ENCODE results near the gene KCNJ15.

KCNJ15 gene

DNA sequence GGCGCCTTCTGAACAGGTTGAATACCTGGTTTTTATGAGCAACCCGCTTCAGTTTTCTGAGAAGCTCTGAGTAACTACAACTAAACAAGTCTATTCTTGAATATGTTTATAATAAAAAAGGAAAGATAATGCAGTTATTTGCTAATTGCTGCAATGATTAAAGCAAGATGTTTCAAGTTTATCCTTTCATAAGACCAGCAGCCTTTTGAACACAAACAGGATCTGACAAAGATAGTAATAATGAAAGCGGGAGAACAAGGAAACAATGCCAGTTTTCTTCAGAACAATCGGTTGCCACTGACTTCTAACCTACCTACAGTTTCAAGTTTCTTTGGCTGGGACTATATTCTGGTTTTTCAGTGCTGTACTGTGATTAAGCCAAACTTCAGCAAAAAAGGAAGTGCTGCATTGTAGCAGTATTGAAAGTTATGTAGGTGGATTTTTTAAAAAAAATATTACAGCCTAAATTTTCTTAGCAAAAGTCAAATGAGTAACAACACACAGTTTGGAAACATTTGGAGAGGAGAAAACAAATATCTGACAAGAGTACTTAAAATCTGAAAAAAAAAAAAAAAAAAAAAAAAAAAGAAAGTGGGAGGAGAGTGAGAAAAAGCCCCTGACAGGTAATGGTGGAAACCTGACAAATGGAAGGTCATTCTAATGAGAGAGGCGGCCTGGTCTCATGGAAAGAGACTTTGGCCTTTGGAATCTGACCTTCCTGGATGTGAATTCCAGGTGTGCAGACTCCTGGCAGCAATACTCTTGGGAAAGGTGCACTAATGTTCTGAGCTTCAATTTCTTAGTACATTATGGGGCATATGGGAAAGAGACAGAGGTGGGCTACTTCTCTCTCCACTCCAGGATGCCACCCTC, 11.4 kb downstream of the KCNJ15 start:
- in situ Hi-C loops (cut with MboI; ENCODE audit: low sequenced_read_pairs): no loop called here

DNA sequence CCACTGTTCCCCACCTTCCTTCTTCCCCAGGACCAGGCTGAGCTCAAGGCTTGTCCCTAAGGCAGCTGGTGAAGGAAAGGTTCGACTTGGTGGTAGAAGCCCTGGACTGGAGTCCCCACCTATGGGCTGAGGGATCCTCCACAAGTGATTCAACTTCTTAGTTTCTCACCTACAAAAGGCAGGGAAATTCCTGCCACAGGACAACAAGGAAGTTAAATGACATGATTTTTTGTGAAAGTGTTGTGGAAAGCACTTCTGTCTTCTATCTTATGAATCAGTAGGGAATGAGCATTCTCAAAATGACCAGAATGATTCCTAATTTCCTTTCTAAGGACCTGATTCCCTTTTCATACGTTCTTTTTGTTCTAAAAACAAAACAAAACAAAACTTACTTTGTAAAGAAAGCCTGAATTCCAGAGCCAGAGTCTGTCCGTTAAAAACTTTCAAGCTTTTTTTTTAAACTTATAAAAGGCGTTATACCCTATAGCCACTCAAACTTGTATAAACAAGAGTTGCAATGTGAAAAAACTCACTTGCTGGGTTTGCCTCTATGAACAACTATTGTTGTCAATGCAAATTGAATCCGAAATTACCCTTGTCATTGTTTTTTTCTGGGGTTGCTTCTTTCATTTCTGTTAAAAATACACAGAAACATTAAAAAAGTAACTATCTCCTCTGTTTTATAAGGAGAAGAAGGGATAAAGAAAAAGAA, 12.2 kb downstream of the KCNJ15 start:
- in situ Hi-C loops (cut with MboI; ENCODE audit: low sequenced_read_pairs): no loop called here

DNA sequence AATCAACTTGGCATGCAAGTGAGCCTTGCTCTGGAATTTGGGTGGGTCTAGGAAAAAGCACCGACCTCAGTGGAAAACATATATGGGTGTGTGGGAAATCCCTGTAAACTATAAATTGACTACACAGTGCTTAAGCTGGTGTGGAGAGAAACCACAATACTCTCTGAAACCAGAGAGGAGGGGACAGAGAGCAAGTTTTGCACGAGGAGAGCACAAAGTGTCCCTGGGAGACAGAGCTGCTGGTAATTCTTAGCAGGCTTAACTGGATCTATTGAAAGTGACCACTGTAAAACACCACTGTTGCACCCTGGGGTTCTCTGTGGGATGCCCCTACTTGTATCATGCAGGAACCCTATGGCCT, 12.8 kb downstream of the KCNJ15 start:
- in situ Hi-C loops (cut with MboI; ENCODE audit: low sequenced_read_pairs): no loop called here

DNA sequence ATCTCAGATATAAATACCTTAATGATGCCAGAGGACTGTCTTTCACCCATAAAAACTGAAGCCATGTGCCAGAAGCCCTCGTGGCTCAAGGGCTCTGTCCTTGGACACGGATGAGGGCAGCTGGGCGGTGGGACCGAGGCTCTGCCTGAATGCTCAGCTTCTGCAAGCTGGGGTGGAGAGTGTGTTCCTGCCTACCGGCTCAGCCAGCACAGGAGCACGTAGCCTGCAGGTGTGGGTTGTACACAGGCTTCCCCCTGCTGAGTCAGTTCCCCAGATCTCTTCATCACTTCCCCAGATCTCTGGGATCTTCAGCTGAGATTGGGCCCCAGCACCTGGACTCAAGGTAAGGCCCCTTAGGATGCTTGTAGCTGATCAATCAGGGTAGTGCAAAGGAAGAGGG, 15.4 kb downstream of the KCNJ15 start:
- in situ Hi-C loops (cut with MboI; ENCODE audit: low sequenced_read_pairs): no loop called here

DNA sequence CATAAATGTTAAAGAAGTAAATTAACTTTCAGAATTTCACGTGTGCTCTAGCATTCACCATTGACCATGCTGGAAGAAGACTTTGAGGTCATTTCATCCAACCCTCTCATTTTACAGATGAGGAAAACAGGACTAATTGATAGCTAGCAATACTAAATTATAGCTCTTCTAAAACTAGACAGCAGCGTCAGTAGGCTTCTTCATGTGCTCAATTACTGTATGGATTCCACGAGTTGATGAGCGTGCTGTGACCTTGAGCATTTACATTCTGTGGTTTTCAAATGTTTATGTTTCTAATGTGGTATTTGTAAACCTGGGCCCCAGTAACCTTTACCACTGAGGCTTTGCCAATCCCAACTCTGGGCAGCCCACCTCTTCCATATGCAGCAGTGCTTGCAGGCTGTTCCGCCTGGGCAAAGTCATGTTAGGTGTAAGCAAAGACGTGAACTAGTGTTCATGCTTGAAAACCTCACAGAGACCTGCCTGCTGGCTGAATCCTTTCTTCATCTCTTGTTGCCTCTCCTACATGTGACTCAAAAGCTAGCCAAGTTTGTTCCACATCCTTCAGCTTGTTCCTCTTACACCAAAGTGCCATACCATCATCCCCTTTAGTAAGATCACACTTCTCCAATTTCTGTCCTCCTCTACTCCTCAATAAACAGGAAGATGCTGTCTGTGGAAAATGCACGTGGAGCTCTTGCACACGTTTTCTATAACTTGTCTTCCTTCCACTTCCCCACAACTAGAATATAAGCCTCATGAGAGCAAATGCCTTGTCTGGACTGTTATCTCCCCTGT, 17.2 kb downstream of the KCNJ15 start:
- in situ Hi-C loops (cut with MboI; ENCODE audit: low sequenced_read_pairs): no loop called here

DNA sequence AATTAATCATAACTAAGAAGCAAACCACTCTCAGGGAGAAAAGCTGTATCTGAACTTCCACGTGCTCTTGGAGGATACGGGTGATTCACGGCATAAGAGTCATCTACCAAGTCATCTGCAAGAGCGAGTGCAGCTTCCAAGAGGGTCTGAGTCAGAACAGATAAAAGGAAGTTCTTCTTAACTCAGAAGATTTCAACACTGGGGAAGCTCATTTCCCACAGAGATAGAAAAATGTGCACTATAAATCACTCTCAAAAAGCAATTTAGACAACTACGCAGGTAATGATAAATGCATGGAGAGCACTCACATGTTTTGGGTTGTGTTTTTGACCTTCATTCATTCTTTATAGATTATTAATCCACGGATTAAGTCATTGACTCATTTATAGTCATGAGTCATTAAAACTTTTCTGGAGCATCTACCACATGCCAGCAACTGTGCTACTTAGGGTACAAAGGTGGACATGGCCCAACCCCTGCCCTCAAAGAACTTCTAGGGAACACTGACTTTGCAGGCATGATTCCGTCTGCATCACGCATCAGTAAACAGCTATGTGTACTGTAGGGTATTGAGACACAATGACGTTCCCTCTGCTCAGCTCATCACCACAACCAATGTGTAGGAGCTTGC, 20.8 kb downstream of the KCNJ15 start:
- in situ Hi-C loops (cut with MboI; ENCODE audit: low sequenced_read_pairs): no loop called here

DNA sequence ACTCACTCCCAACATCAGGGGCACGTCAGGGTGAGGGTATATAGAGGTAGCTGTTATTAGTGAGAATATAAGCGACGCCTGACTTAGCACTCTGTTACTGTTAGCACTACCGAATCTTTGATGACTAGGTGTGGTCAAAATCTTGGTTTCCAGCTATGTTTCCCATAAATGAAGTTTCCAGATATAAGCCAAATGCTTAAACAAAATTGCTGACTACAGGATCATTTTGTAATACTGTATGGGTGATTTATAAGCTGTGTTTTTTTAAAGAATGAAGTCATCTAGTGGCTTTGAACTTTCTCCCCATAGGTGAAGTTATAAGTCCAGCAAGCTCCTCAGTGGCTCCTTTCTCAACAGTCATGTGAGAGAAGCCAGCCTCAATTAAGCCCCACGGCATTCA, 23.7 kb downstream of the KCNJ15 start:
- in situ Hi-C loops (cut with MboI; ENCODE audit: low sequenced_read_pairs): no loop called here

DNA sequence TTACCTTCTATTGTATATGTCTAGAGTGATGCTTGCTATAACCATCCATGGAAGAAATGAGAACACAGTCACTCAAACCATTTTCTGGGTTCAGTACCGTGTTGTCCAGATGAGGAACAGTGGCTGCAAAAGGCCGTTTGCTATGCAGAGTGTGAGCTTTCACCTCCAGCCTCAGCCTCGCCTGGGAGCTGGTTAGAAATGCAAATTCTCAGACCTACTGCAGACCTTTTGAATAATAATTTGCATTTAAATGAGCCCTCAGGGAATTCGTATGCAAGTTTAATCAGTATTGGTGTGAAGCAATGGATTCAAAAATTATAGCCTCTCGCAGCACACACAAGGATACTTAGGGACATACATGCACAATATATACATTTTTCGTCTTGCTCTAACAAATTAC, 24.1 kb downstream of the KCNJ15 start:
- in situ Hi-C loops (cut with MboI; ENCODE audit: low sequenced_read_pairs): no loop called here

DNA sequence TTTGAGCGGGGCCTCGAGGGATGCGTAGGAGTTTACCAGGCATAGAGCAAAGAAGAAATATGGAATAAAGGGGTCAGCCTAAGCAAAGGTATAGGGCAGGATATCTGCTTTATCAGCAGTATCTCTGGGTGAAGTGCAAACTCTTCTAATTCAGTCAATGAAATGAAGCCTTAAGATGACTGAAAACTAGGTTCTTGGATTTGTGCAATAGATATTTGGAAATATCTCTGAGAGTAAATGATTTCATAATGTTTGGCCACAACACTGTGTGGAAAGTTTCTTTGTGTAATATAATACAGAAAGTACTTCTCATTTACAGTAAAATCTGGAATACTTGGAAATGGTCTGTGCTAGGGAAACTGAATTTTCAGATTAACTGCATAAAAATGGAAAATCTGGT, 26.1 kb downstream of the KCNJ15 start:
- in situ Hi-C loops (cut with MboI; ENCODE audit: low sequenced_read_pairs): no loop called here

DNA sequence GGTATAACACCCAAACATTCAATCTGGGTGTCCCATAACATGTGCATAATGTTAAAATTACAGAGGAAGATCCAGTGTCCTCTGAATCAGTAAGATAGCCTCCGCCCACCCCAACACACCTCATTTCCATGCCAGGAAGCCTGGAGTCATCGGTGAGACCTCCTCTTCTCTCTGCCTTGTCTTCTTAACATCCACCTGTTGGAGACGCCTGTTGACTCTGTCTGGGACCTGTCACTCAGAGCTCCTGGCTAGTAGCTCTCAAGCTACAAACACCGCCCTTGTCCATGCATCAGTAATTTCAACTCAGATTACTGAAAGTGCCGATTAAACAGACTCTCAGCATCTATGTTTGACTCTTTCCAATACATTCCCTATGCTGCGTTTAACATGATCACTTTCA, 27.4 kb downstream of the KCNJ15 start:
- in situ Hi-C loops (cut with MboI; ENCODE audit: low sequenced_read_pairs): no loop called here

DNA sequence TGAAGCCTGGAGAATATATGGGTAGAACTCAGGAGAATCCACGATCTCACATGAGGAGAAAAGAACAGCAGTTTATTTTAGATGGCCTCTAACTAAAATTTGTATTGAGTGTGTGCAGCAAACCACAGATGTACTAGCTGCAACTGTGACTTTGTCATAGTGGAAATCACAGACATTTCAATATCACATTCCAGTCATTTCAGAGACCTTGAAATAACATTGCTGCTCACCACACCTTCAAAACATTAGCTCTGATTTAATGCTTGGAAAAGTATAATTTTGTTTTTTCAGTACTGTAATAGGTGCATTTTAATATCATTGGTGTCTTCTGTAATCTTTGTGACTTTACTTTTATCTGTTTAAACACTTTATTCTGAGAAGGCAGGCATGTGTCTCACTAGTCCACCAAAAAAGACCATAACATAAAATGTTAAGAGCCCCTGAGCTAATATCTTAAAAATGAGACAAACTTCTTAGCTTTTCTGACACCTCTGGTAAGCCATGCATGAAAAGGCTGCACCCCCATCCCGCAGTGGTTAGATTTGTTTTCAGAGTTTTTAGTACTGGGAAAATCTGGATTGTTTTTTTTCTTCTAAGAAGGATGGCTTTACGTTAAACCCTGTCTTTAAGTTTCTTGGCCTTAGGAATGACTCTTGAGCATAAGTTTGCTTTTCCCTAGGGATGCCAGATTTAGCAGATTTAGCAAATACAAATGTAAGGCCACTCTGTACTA, 30.1 kb downstream of the KCNJ15 start:
- in situ Hi-C loops (cut with MboI; ENCODE audit: low sequenced_read_pairs): no loop called here

DNA sequence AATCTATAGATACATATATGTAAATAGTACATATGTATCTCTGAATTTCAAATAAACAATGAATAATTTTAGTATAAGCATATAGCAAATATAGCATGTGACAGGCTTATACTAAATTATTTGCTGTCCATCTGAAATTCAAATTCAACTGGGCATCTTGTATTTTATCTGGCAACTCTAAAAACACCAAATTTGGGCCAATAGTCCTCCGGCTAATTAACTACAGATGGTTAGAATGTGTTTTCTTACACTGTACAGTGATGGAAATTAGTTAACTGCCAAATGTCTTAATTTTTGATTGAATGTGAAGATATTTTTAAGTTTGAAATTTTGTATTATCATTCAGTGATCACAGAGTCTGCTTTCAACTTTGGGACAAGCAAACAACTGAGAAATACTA, 30.7 kb downstream of the KCNJ15 start:
- in situ Hi-C loops (cut with MboI; ENCODE audit: low sequenced_read_pairs): no loop called here

DNA sequence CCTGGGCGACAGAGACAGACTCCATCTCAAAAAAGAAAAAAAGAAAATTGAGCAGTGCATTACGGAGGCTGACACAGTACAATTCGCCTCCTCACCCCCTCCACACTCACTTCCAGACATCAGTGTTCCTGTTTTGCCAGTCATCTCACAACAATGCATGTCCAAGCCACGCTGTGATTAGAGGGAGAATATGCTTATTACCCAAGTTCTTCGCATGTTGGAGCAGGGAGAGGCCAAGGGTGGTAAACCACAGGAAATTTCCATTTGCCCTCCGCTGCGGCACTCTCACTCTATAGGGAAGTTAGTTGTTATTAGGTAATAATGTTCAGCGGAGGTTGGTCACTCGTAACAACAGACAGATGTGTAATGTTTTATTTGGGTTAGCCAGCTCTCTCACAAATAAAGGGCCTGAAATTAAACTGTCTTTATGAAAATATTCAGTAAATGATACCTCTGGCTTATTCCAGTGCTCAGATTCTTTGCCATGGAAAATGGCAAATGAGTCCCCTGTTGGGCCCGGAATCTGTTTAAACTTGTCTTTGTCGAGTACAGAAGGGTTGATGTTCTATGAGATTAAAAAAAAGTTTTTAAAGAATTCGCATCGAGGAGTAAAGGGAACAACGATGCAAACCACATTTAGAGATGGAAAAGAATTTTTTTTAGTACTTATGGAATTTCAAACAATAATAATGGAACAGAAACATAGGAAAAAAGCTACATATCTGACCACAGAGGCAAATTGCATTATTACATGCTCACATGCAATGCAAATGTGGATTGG, 33.1 kb downstream of the KCNJ15 start:
- in situ Hi-C loops (cut with MboI; ENCODE audit: low sequenced_read_pairs): no loop called here

DNA sequence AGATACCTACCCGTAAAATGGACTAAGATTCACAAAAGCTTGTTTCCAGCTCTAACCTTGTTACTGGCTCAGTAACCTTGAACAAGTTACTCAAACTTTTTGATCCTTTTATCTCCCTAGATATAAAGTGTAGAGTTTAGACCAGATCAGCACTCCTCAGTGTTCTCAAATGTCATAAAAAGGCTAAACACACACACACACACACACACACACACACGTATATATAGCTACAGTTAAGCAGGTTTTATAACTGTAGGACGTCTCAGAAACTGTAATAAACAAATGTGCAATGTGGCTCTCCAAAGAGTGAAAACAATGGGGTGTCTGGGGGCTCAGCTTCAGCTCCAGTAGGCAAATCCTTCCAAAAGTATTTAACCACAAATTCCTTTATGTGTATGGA, 34.0 kb downstream of the KCNJ15 start:
- in situ Hi-C loops (cut with MboI; ENCODE audit: low sequenced_read_pairs): no loop called here

DNA sequence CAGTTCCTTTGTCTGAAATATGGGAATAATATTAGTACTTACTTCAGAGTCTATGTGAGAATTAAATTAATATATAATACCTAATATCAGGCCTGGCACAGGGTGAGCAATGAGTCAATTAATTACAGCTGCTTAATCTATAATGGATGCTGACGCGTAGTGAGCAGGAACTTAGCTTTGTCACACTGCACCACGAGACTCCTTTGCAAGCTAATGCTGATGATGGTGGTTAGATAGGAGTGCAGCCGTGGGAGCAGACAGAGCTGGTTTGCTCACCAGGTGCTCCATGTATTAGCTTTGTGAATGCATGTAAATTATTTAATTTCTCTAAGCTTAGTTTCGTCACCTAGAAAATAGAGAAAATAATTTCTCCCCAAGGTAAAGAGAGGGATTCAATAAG, 35.1 kb downstream of the KCNJ15 start:
- in situ Hi-C loops (cut with MboI; ENCODE audit: low sequenced_read_pairs): no loop called here

DNA sequence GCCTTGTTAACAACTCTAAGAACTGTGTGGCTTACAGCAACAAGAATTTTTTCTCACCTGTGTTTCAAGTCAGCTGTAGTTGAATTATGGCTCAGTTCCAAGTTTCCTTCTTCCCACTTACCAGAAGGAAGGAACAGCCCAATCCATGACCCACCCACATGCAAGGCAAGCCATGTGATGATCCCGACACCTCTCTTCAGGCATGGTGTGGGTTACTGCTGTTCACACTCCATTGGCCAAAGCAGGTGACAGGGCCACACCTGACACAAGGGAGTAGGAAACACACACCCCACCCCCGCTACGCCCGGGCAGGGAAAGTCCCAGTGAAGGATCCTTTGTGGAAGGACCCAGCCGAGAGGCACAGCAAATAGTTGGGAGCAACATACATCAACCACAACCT, 36.3 kb downstream of the KCNJ15 start:
- in situ Hi-C loops (cut with MboI; ENCODE audit: low sequenced_read_pairs): no loop called here

DNA sequence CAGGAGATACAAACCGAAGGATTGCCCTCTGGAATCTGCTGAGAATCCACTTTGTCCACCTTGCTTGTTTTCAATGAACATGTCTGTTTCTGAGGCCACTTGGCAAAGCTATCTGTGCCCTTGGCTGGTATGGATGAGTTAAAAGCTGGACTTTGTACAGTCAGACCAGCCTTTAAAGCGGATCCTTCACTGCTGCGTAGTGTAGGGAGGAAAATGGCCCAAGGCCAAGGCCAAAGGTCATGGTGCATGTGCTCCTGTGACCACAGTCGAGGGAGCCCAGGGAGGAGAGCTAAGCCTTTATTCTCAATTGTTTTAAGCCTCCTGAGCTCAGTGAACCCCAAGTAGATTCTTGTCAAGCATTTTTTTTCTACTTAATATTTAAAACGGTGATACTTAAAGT, 37.0 kb downstream of the KCNJ15 start:
- in situ Hi-C loops (cut with MboI; ENCODE audit: low sequenced_read_pairs): no loop called here

DNA sequence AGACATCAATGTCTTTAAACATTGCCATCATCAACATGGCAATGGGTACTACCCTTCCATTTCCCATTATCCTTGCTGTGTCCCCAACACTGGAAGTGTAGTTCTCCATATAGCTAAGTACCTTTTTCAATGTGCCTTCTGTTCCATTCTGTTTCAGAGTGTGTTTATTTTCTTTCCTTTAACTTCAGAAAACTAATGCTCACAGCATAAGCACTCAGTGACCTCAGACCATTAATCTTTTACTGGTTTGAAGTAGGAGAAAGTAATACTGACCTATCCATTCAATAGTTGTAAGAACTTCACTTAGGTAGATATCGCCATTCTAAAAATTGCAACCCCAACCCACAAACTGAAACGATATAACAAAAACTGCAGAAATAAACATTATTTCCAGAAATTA, 37.8 kb downstream of the KCNJ15 start:
- in situ Hi-C loops (cut with MboI; ENCODE audit: low sequenced_read_pairs): no loop called here

DNA sequence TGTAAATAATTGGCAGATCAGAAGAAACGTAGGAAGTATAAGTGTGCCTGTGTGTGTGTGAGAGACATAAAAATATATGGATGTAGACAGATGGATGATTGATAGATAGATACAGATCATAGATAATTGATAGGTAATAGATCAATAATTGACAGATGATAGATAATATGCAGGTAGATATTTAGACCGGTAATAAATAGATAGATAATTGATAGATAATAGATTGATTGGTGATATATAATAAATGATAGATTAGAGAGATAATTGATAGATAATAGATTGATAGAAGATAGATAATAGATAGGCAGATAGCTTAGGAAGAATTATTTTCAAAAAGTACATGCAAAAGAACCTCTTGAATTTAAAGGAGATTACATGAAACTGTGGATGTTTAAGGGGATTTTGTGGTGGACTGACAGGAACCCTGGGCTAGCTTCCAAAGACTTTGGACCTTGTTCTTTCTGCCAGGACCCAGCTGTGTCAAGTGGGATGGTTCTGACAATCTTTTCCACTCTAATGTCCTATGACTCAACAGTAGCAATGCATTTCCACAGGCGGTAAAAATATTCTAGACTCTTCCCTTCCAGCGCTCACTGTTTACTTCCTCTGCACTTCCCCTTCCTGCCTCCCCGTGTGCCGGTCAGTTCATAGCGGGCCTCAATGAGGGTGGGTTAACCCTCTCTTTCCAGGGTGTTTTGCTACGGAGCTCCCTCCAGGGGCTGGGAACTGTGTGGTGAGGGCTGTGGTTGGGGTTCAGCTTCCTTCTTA, 39.4 kb downstream of the KCNJ15 start:
- in situ Hi-C loops (cut with MboI; ENCODE audit: low sequenced_read_pairs): no loop called here
